ENCODE results near the gene SENP2. TPM values are rescaled to one million over a fixed set of nuclear protein-coding genes. Genes with fewer than 3 reads are reported as not detected.

SENP2 gene
- polyA plus RNA-seq, 1 experiment, result 9.9 TPM

- Histone ChIP-seq H3K27me3 (ENCODE audit: control insufficient read depth, insufficient read depth, low read length) (no peaks in the 10 kb centered on the region), H3K4me3 (ENCODE audit: low read depth, low read length) (no peak overlapping the region), H3K36me3 (ENCODE audit: control insufficient read depth, insufficient read depth, low read length) (peaks cover 40% of the 10 kb centered on the region)
- no peak for DNase-seq (ENCODE audit: low read depth)
- CTCF ChIA-PET, result no interaction called here
- TF ChIP-seq, protein P1, sequence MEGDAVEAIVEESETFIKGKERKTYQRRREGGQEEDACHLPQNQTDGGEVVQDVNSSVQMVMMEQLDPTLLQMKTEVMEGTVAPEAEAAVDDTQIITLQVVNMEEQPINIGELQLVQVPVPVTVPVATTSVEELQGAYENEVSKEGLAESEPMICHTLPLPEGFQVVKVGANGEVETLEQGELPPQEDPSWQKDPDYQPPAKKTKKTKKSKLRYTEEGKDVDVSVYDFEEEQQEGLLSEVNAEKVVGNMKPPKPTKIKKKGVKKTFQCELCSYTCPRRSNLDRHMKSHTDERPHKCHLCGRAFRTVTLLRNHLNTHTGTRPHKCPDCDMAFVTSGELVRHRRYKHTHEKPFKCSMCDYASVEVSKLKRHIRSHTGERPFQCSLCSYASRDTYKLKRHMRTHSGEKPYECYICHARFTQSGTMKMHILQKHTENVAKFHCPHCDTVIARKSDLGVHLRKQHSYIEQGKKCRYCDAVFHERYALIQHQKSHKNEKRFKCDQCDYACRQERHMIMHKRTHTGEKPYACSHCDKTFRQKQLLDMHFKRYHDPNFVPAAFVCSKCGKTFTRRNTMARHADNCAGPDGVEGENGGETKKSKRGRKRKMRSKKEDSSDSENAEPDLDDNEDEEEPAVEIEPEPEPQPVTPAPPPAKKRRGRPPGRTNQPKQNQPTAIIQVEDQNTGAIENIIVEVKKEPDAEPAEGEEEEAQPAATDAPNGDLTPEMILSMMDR (IDR thresholded peaks at IDR 0.05; ENCODE audit: insufficient read depth, low read depth, low read length), result no peak
- POLR2A ChIA-PET, result no interaction called here
Measured at GRCh38 chr3:185651971-185652370, 65.9 kb downstream of the SENP2 start.

GRCh38 chr3:185653949-185654757, 68.1 kb downstream of the SENP2 start:
- ChIA-PET CTCF (interaction anchor here (1.1 kb wide), 1 partner anchor 289 kb away, joined by 3 read pairs; no protein-coding TSS in a partner anchor), POLR2A (no interaction called here)
- Histone ChIP-seq H3K4me3 (ENCODE audit: low read depth, low read length) (no peak overlapping the region), H3K36me3 (ENCODE audit: control insufficient read depth, insufficient read depth, low read length) (peaks cover 30% of the 10 kb centered on the region), H3K27me3 (ENCODE audit: control insufficient read depth, insufficient read depth, low read length) (no peaks in the 10 kb centered on the region)
- no peak for DNase-seq (ENCODE audit: low read depth)
- TF ChIP-seq, protein P1 (IDR thresholded peaks at IDR 0.05; ENCODE audit: insufficient read depth, low read depth, low read length), result no peak

DNA sequence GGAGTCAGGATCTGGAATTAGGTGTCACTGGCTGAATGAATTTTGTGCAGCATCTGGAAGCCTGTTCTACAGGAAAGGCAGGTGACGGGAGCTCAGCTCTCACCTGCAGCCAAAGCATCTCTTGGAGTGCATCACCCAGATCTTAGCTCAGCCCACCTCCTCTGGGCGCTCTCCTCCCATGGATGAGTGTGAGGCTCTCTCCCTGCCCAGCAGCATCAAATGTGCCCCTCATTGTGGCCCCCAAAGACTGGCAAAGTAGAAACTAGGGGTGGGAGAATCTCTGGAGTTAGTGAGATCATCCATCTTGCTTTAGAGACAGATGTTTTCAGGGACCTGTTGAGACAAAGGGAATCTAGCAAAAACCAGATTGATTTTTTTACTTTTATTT, 68.7 kb downstream of the SENP2 start:
- CTCF ChIA-PET, result interaction anchor here (1.1 kb wide), 1 partner anchor 289 kb away, joined by 3 read pairs; no protein-coding TSS in a partner anchor
- no peaks in the 10 kb centered on the region for H3K27me3 ChIP-seq (ENCODE audit: control insufficient read depth, insufficient read depth, low read length)
- no peak for DNase-seq (ENCODE audit: low read depth)
- TF ChIP-seq, protein P1 (IDR thresholded peaks at IDR 0.05; ENCODE audit: insufficient read depth, low read depth, low read length), result no peak
- H3K36me3 ChIP-seq (ENCODE audit: control insufficient read depth, insufficient read depth, low read length), result peaks cover 27% of the 10 kb centered on the region
- POLR2A ChIA-PET, result no interaction called here
- H3K4me3 ChIP-seq (ENCODE audit: low read depth, low read length), result no peak overlapping the region

DNA sequence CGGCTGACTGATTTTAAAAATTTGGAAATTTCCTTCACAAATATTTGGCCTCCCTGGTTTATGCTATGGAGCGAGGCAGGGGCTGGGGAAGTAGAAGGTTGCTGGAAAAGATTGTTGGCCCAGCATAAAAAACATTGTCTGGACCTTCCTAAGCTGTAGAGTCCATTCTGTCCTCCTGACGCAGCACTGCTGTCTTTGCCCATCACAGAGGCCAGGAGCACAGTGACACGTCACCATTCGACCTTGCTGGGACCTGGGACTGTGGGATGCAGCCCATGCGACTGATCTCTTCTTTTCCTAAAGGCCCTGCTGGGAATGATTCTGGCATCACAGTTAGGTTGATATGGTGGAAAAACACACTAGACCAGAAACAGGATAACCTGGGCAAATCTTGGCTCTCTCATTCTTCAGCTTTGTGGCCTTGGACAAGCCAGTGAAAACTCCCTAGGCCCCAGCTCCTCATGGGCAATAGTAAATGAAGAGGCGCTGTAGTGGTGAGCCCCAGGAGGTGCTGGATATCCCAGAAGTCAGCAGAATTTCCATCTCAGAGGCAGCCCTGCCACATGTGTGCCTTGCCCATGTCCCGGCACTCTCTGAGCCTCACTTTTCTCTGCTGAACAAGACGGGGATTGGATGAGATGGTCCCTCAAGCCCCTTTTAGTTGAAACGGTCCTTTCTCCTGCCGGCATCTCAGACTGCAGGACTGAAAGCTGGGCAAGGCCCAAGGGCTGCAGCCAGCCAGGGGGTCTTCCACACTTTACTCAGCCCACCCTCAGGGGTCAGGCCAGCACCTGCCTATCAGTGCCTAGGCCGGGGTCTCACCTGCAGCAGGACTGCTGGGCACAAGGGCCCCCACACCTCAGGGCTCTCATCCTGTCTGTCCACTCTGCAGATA, 69.6 kb downstream of the SENP2 start:
- POLR2A ChIA-PET, result interaction anchor here (0.6 kb wide), 1 partner anchor 75 kb away, joined by 3 read pairs; no protein-coding TSS in a partner anchor

More for the DNA sequence above, 69.6 kb downstream of the SENP2 start:
- TF ChIP-seq, protein P1 (IDR thresholded peaks at IDR 0.05; ENCODE audit: insufficient read depth, low read depth, low read length), result no peak
- no peak for DNase-seq (ENCODE audit: low read depth)
- no peaks in the 10 kb centered on the region for H3K27me3 ChIP-seq (ENCODE audit: control insufficient read depth, insufficient read depth, low read length)
- H3K36me3 ChIP-seq (ENCODE audit: control insufficient read depth, insufficient read depth, low read length), result peaks cover 29% of the 10 kb centered on the region
- CTCF ChIA-PET, result interaction anchor here (1.1 to 2.0 kb wide), 2 partner anchors 79 to 288 kb away, joined by 3 to 6 read pairs; no protein-coding TSS in a partner anchor
- H3K4me3 ChIP-seq (ENCODE audit: low read depth, low read length), result no peak overlapping the region
